Measurements from ENCODE around the gene EBP. TPM values are rescaled to one million over a fixed set of nuclear protein-coding genes. Genes with fewer than 3 reads are reported as not detected.

EBP gene
- total RNA-seq, 2 experiments from 2014 or later = 165 to 169 TPM

- DNase-seq = no peak
- no peaks in the 10 kb centered on the region for H3K36me3 Mint-ChIP-seq
- H3K4me3 Mint-ChIP-seq = no peak overlapping the region
- no peak overlapping the region for H3K27ac Mint-ChIP-seq
- H3K27me3 Mint-ChIP-seq = no peaks in the 10 kb centered on the region
- H3K4me1 Mint-ChIP-seq = no peaks in the 10 kb centered on the region
- H3K9me3 Mint-ChIP-seq = no peaks in the 10 kb centered on the region
Observed at GRCh38 chrX:48487362-48487798, 34.2 kb upstream of the EBP start.

GRCh38 chrX:48488034-48488433 lies 33.6 kb upstream of the EBP start:
- H3K27ac Mint-ChIP-seq = no peak overlapping the region
- no peaks in the 10 kb centered on the region for H3K4me1 Mint-ChIP-seq

GRCh38 chrX:48489296-48489695 lies 32.3 kb upstream of the EBP start:
- H3K27ac Mint-ChIP-seq = no peak overlapping the region
- no peaks in the 10 kb centered on the region for H3K9me3 Mint-ChIP-seq
- H3K27me3 Mint-ChIP-seq = no peaks in the 10 kb centered on the region
- no peak for DNase-seq
- H3K4me1 Mint-ChIP-seq = no peaks in the 10 kb centered on the region
- H3K36me3 Mint-ChIP-seq = no peaks in the 10 kb centered on the region
- H3K4me3 Mint-ChIP-seq = no peak overlapping the region

More at GRCh38 chrX:48488034-48488433, 33.6 kb upstream of the EBP start:
- Mint-ChIP-seq H3K36me3 (no peaks in the 10 kb centered on the region), H3K9me3 (no peaks in the 10 kb centered on the region), H3K4me3 (no peak overlapping the region), H3K27me3 (no peaks in the 10 kb centered on the region)
- no peak for DNase-seq

- Mint-ChIP-seq H3K27me3 (no peaks in the 10 kb centered on the region), H3K9me3 (no peaks in the 10 kb centered on the region), H3K27ac (no peak overlapping the region), H3K36me3 (no peaks in the 10 kb centered on the region), H3K4me3 (no peak overlapping the region), H3K4me1 (no peaks in the 10 kb centered on the region)
- DNase-seq = no peak
Observed at GRCh38 chrX:48489892-48490291, 31.7 kb upstream of the EBP start.

DNA sequence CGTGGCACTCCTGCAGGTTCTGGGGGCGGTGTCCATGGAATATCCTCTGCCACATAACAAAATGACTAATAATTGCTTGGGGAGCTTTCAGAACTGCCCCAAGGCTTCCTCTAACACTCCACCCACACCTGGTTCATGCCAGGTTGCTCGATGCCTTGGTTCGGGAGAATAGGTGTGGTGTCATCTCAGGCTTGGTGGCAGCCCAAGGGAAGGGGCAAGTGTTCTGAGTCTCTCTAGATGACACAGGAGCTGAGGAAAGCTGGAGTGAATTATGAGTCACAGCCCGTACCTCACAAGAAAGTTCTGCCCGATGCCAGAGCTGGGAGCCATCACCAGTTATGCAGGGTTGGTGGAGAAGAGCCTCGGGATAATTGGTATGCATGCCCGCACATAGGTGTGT lies 30.9 kb upstream of the EBP start:
- Mint-ChIP-seq H3K9me3 (no peaks in the 10 kb centered on the region), H3K4me1 (no peaks in the 10 kb centered on the region), H3K27ac (no peak overlapping the region)

GRCh38 chrX:48491809-48492208 lies 29.8 kb upstream of the EBP start:
- H3K27ac Mint-ChIP-seq = no peak overlapping the region
- DNase-seq = no peak
- H3K27me3 Mint-ChIP-seq = no peaks in the 10 kb centered on the region
- H3K36me3 Mint-ChIP-seq = no peaks in the 10 kb centered on the region
- no peak overlapping the region for H3K4me3 Mint-ChIP-seq
- H3K9me3 Mint-ChIP-seq = no peaks in the 10 kb centered on the region
- H3K4me1 Mint-ChIP-seq = no peaks in the 10 kb centered on the region

More for the DNA sequence above, 30.9 kb upstream of the EBP start:
- H3K27me3 Mint-ChIP-seq = no peaks in the 10 kb centered on the region
- H3K4me3 Mint-ChIP-seq = no peak overlapping the region
- H3K36me3 Mint-ChIP-seq = no peaks in the 10 kb centered on the region
- DNase-seq = no peak

DNA sequence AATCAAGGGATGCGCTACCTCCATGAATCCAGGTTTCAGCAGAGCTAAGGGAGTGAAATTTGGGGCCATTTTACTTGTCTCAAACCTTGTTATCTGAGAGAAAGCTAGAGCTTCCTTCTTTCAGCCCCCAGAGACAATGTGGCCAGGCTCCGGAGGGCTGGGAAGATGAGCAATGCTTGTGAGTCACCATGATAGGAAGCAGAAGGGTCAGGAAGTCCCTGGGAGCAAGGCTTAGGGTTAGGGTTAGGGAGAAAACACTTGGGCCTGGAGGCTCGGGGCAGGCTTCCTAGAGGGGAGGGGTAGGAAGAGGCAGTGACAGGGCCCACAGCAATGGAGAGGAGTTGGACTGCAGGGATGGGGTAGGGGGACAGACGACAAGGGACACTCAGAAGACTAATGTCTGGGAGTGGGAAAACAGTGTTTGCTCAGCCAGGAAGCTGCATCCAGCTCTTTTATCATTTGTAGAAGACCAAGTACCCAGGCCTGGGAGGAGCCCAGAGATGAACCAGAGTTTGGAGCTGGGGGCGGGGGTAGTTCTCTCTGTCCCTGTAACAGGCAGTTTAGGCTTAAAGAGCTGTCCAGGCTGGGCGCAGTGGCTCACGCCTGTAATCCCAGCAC lies 29.2 kb upstream of the EBP start:
- no peaks in the 10 kb centered on the region for H3K4me1 Mint-ChIP-seq
- no peaks in the 10 kb centered on the region for H3K9me3 Mint-ChIP-seq
- no peak overlapping the region for H3K4me3 Mint-ChIP-seq
- no peak for DNase-seq
- H3K27ac Mint-ChIP-seq = no peak overlapping the region
- H3K36me3 Mint-ChIP-seq = no peaks in the 10 kb centered on the region
- H3K27me3 Mint-ChIP-seq = no peaks in the 10 kb centered on the region

- Mint-ChIP-seq H3K9me3 (no peaks in the 10 kb centered on the region), H3K36me3 (no peaks in the 10 kb centered on the region), H3K4me3 (no peak overlapping the region), H3K4me1 (no peaks in the 10 kb centered on the region), H3K27me3 (no peaks in the 10 kb centered on the region), H3K27ac (no peak overlapping the region)
- DNase-seq = no peak
Observed at GRCh38 chrX:48493890-48494364, 27.7 kb upstream of the EBP start.

DNA sequence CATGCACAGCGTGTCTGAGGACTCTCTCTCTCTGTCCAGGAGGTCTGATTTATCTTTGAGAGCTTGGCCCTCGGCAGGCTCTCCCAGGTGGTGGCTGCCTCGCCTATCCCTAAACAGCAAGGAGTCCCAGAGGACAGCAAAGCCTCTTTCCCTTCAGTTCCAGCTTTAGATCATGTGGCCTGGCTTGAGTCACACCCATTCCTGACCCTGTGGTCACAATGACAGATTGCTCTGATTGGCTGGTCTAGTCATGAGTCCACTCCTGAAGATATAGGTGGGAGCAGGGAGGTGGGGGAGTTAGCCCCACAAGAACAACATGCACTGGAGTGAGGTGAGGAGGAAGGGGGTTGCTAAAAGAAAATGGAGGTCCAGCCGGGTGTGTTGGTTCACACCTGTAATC lies 24.9 kb upstream of the EBP start:
- Mint-ChIP-seq H3K9me3 (no peaks in the 10 kb centered on the region), H3K36me3 (no peaks in the 10 kb centered on the region), H3K27me3 (no peaks in the 10 kb centered on the region), H3K27ac (no peak overlapping the region), H3K4me3 (no peak overlapping the region), H3K4me1 (no peaks in the 10 kb centered on the region)
- DNase-seq = no peak

DNA sequence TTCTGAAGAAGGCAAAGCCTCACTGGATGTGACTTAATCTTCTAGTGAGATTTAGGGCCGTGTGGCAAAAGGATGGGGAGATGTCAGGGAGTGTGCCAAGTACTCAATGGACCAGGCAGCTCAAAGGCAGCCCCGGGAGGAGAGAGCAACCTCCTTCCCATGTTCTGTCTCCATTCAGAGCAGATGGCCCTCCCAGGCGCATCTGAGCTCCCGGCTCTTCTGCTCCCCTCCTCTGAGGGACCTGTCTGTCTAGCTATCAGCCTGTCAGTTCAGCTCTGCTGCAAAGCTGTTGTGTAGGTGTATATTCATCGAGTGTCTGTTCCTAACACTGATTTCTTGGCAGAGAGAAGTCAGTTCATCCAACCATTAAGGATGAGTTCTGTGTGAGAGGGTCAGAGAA lies 23.7 kb upstream of the EBP start:
- no peak for DNase-seq
- Mint-ChIP-seq H3K27ac (no peak overlapping the region), H3K4me3 (no peak overlapping the region), H3K9me3 (no peaks in the 10 kb centered on the region), H3K27me3 (no peaks in the 10 kb centered on the region), H3K36me3 (no peaks in the 10 kb centered on the region), H3K4me1 (no peaks in the 10 kb centered on the region)

- no peaks in the 10 kb centered on the region for H3K27me3 Mint-ChIP-seq
- no peak for DNase-seq
- H3K4me1 Mint-ChIP-seq = no peaks in the 10 kb centered on the region
- no peaks in the 10 kb centered on the region for H3K36me3 Mint-ChIP-seq
- H3K4me3 Mint-ChIP-seq = no peak overlapping the region
- no peaks in the 10 kb centered on the region for H3K9me3 Mint-ChIP-seq
- H3K27ac Mint-ChIP-seq = no peak overlapping the region
Observed at GRCh38 chrX:48498374-48498809, 23.2 kb upstream of the EBP start.

DNA sequence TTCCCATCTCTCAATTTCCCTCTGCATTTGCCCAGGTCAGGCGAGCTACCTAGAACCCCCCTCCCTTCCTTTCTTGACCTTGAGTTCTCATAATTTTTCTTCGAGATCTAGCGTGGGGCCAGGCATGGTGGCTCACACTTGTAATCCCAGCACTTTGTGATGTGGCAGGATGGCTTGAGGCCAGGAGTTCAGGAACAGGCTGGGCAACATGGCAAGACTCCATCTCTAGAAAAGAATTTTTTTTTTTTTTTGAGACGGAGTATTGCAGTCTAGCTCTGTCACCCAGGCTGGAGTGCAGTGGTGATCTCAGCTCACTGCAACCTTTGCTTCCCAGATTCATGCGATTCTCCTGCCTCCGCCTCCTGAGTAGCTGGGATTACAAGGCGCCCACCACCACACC lies 17.3 kb upstream of the EBP start:
- Mint-ChIP-seq H3K27me3 (no peaks in the 10 kb centered on the region), H3K36me3 (no peaks in the 10 kb centered on the region), H3K27ac (no peak overlapping the region), H3K4me3 (no peak overlapping the region), H3K4me1 (no peaks in the 10 kb centered on the region), H3K9me3 (no peaks in the 10 kb centered on the region)
- DNase-seq = no peak

- H3K27me3 Mint-ChIP-seq = no peaks in the 10 kb centered on the region
- no peak overlapping the region for H3K4me3 Mint-ChIP-seq
- H3K9me3 Mint-ChIP-seq = no peaks in the 10 kb centered on the region
- DNase-seq = no peak
- peaks cover 5% of the 10 kb centered on the region for H3K4me1 Mint-ChIP-seq
- no peak overlapping the region for H3K27ac Mint-ChIP-seq
- H3K36me3 Mint-ChIP-seq = no peaks in the 10 kb centered on the region
Observed at GRCh38 chrX:48505481-48505880, 16.1 kb upstream of the EBP start.

DNA sequence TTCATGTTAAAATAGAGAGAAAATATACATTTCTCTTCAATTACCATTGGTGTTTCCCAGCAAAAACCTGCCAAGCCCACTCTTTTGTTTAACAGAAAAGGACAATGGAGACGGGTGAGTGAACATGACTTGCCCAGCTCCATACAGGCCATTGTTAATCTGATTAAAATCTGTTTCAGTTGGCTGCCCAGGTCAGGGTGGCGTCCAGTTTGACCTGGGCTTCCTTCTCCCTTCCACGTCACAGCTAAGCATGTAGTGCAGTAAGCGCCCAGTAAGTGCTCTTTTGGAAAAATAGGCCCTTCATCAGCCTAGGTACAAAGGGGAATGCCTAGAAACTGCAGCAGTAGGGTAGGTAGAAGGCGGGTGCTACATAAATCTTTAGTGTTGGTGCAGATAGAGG lies 14.4 kb upstream of the EBP start:
- no peaks in the 10 kb centered on the region for H3K9me3 Mint-ChIP-seq
- H3K4me1 Mint-ChIP-seq = peaks cover 9% of the 10 kb centered on the region
- H3K27ac Mint-ChIP-seq = no peak overlapping the region
- H3K36me3 Mint-ChIP-seq = peaks cover 2% of the 10 kb centered on the region
- no peak for DNase-seq
- H3K27me3 Mint-ChIP-seq = no peaks in the 10 kb centered on the region
- H3K4me3 Mint-ChIP-seq = no peak overlapping the region

DNA sequence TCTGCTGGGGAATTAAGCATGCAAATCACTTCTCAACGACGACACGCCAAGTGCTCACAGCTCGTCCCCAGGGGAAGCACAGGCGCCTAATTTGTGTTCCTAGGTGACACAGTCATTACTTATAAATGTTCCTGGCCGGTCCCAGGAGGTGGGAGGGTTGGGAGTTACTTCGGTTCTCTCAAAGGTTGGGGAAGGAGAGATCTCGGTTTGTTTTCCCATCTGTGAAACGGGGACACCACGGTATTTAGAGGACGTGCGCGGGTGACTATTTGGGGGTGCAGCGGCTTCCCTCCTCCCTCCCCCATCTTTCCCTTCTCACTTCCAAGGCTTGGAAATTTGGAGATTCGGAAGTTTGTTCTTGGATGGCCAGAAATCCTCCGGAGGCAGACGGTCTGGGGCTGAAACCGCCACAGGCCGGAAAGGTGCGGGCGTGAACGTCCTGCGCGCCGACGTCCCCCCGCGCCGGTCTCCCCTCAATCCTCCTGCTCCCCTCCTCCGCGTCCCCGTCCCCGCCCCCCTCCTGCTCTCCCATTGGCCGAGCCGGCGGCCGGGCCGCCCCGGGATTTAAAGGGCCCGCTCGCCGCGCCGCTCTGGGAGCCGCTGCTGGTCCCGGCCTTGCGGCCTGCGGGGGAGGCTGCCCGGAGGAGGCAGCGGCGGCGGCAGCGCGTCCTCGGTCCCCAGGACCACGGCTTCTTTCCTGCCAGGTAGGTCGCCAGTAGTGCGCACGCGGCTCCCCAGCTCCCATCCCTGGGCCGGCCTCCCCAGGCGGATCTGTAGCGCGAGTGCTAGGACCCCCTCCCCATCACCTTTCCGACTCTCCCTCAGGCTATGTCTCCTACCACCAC lies 13.0 kb upstream of the EBP start, which contains the start of gene PORCN:
Gene PORCN (plus strand): TSS at position 593 of the 845 bp plus-strand sequence. CDS start 829 bp downstream, outside the sequence.
- peaks cover 2% of the 10 kb centered on the region for H3K36me3 Mint-ChIP-seq
- peak; percentile 83 for DNase-seq
- H3K4me3 Mint-ChIP-seq = peak within 1 kb of the TSS; percentile 93
- H3K4me1 Mint-ChIP-seq = peaks cover 9% of the 10 kb centered on the region
- H3K9me3 Mint-ChIP-seq = no peaks in the 10 kb centered on the region
- H3K27ac Mint-ChIP-seq = peak within 1 kb of the TSS; percentile 88
- H3K27me3 Mint-ChIP-seq = no peaks in the 10 kb centered on the region

DNA sequence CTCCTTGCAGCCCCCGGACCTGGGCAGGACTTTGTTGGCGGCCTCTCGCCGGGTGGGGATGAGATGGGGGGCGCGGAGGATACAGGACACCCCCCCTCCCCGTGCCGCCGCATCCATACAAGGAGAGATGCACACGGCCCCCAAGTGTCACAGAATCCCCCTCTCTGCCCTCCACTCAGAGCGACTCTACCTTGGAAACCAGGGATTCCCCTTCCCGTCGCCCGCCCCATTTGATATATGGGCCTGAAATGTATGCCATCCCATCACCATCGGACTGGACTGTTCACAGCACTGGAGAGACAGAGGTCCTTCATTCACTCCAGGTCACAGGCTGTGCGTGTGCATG lies 12.4 kb upstream of the EBP start:
- H3K27ac Mint-ChIP-seq = peak overlapping the region; percentile 86
- H3K27me3 Mint-ChIP-seq = no peaks in the 10 kb centered on the region
- DNase-seq = no peak
- peaks cover 9% of the 10 kb centered on the region for H3K4me1 Mint-ChIP-seq
- no peaks in the 10 kb centered on the region for H3K9me3 Mint-ChIP-seq
- H3K36me3 Mint-ChIP-seq = peaks cover 2% of the 10 kb centered on the region
- peak overlapping the region; percentile 93 for H3K4me3 Mint-ChIP-seq

Measured in activated naive CD8-positive, alpha-beta T cell treated with anti-CD3 and anti-CD28 coated beads for 36 hours (primary cell).